ENCODE data around the gene RAI1.
"Not testable (repeated sequence)": the region's sequence is repeated elsewhere in the genome, so short reads cannot be mapped to it uniquely, and the experiment has no call there.

The RAI1 gene

GRCh38 chr17:17678063-17678699 lies 3.1 kb upstream of the RAI1 start:
- H2AFZ ChIP-seq (ENCODE audit: low read length); H3K79me1 ChIP-seq (ENCODE audit: low read depth, low read length); H4K91ac ChIP-seq (ENCODE audit: low read depth, low read length, poor library complexity); H3K36me3 ChIP-seq (replicated peaks in 1 of 2; ENCODE audit: control insufficient read depth in 2 of 2, insufficient read depth in 2 of 2, low read length in 2 of 2); H2BK120ac ChIP-seq (ENCODE audit: low read depth, low read length); H3K9ac ChIP-seq (ENCODE audit: low read depth, low read length, poor library complexity); H3K27ac ChIP-seq (replicated peaks; ENCODE audit: low read length); H2AK5ac ChIP-seq (ENCODE audit: low read depth, low read length); H3K14ac ChIP-seq (ENCODE audit: low read length); DNase-seq (ENCODE audit: low spot score); H3K9me3 ChIP-seq (replicated peaks in 1 of 2; ENCODE audit: control insufficient read depth in 2 of 2, insufficient read depth in 1 of 2, low read depth in 1 of 2, low read length in 2 of 2); H4K8ac ChIP-seq (ENCODE audit: low read depth, low read length); H3K4ac ChIP-seq (ENCODE audit: low read length); H3K4me2 ChIP-seq (ENCODE audit: insufficient read depth, low read length, poor library complexity, severe bottlenecking); H3K23ac ChIP-seq (ENCODE audit: low read depth, low read length, poor library complexity); H2BK12ac ChIP-seq (ENCODE audit: low read length); H3K18ac ChIP-seq (ENCODE audit: low read length); H2BK15ac ChIP-seq (ENCODE audit: low read length): not testable (repeated sequence)
- Histone ChIP-seq H2BK5ac (ENCODE audit: low read length) (peak overlapping the region; percentile 10), H3K27me3 (ENCODE audit: control insufficient read depth in 3 of 3, insufficient read depth in 3 of 3, low read depth in 1 of 3, low read length in 3 of 3) (peaks cover 0 to 19% (median 0%) of the 10 kb centered on the region in 3 experiments), H3K4me1 (ENCODE audit: control insufficient read depth in 2 of 2, insufficient read depth in 1 of 2, low read depth in 1 of 2, low read length in 2 of 2) (peaks cover 7 to 18% of the 10 kb centered on the region in 2 donors), H3K4me3 (ENCODE audit: low read length in 2 of 2) (peak overlapping the region in 1 of 2 donors; percentile 28)
- no CpG with 5 or more reads among the region's 5 CpGs for WGBS, 2 donors (ENCODE audit: extremely low coverage in 2 of 2, insufficient read length in 2 of 2, insufficient replicate concordance in 1 of 2)

DNA sequence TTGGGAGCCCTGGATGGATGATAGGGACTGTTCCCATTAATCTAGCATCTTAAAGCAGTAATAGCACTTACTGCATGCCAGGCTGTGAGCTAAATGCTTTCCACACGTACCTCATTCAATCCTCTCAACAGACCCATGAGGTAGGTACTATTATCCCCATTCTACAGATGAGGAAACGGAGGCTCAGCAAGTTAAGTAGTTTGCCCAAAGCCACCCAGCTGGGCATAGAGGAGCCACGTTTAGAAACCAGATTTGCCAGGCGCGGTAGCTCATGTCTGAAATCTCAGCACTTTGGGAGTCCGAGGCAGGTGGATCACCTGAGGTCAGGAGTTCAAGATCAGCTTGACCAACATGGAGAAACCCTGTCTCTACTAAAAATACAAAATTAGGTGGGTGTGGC lies 2.0 kb upstream of the RAI1 start:
- no peak overlapping the region for H2BK12ac ChIP-seq (ENCODE audit: low read length)
- peaks cover 0 to 19% (median 0%) of the 10 kb centered on the region in 3 experiments for H3K27me3 ChIP-seq (ENCODE audit: control insufficient read depth in 3 of 3, insufficient read depth in 3 of 3, low read depth in 1 of 3, low read length in 3 of 3)
- H3K4me2 ChIP-seq (ENCODE audit: insufficient read depth, low read length, poor library complexity, severe bottlenecking) = no peak overlapping the region
- H3K4me3 ChIP-seq (ENCODE audit: low read length in 2 of 2) = peak overlapping the region in 1 of 2 donors; percentile 10
- H3K9me3 ChIP-seq (replicated peaks in 1 of 2; ENCODE audit: control insufficient read depth in 2 of 2, insufficient read depth in 1 of 2, low read depth in 1 of 2, low read length in 2 of 2) = no peaks in the 10 kb centered on the region
- H4K91ac ChIP-seq (ENCODE audit: low read depth, low read length, poor library complexity) = no peak overlapping the region
- no peak overlapping the region for H2BK120ac ChIP-seq (ENCODE audit: low read depth, low read length)
- no peak overlapping the region for H3K18ac ChIP-seq (ENCODE audit: low read length)
- H3K4me1 ChIP-seq (ENCODE audit: control insufficient read depth in 2 of 2, insufficient read depth in 1 of 2, low read depth in 1 of 2, low read length in 2 of 2) = peaks cover 13 to 24% of the 10 kb centered on the region in 2 donors
- peak overlapping the region; percentile 76 for H2AK5ac ChIP-seq (ENCODE audit: low read depth, low read length)
- no peak overlapping the region for H3K23ac ChIP-seq (ENCODE audit: low read depth, low read length, poor library complexity)
- no CpG with 5 or more reads among the region's 6 CpGs for WGBS, 2 donors (ENCODE audit: extremely low coverage in 2 of 2, insufficient read length in 2 of 2, insufficient replicate concordance in 1 of 2)
- peak overlapping the region; percentile 10 for H2BK5ac ChIP-seq (ENCODE audit: low read length)
- no peak overlapping the region for H3K14ac ChIP-seq (ENCODE audit: low read length)
- no peak overlapping the region for H3K27ac ChIP-seq (replicated peaks; ENCODE audit: low read length)
- no peak overlapping the region for H3K4ac ChIP-seq (ENCODE audit: low read length)
- peaks cover 4% of the 10 kb centered on the region for H3K79me1 ChIP-seq (ENCODE audit: low read depth, low read length)
- no peak overlapping the region for H4K8ac ChIP-seq (ENCODE audit: low read depth, low read length)
- H3K36me3 ChIP-seq (replicated peaks in 1 of 2; ENCODE audit: control insufficient read depth in 2 of 2, insufficient read depth in 2 of 2, low read length in 2 of 2) = peaks cover 0 to 5% of the 10 kb centered on the region in 2 donors
- H2AFZ ChIP-seq (ENCODE audit: low read length) = no peak overlapping the region
- no peak overlapping the region for H2BK15ac ChIP-seq (ENCODE audit: low read length)
- H3K9ac ChIP-seq (ENCODE audit: low read depth, low read length, poor library complexity) = no peak overlapping the region
- no peak for DNase-seq (ENCODE audit: low spot score)

DNA sequence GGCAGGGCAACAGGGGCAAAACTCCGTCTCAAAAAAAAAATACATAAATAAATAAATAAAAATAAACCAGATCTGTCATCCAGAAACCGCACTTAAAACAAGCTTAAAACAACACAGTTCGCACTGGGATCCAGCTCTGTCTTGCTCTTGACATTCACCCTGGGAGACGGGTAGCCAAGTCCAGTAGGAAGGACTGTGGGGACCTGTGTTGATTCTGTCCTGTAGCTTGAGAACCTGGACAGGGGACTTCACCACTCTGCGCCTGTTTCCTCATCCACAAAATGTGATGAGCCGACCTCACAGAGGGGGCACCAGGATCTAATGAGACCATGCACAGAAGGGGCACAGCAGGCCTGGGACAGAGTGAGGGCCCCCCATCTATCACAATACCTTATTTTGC lies 1.5 kb upstream of the RAI1 start:
- WGBS, 2 donors (ENCODE audit: extremely low coverage in 2 of 2, insufficient read length in 2 of 2, insufficient replicate concordance in 1 of 2) = no CpG with 5 or more reads among the region's 6 CpGs
- no peak for DNase-seq (ENCODE audit: low spot score)

GRCh38 chr17:17680477-17681186 lies 626 bp upstream of the RAI1 start:
- Histone ChIP-seq H2BK12ac (ENCODE audit: low read length) (no peak overlapping the region), H3K27me3 (ENCODE audit: control insufficient read depth in 3 of 3, insufficient read depth in 3 of 3, low read depth in 1 of 3, low read length in 3 of 3) (peaks cover 0 to 19% (median 0%) of the 10 kb centered on the region in 3 experiments), H3K27ac (replicated peaks; ENCODE audit: low read length) (no peak overlapping the region), H3K23ac (ENCODE audit: low read depth, low read length, poor library complexity) (no peak overlapping the region), H3K4me2 (ENCODE audit: insufficient read depth, low read length, poor library complexity, severe bottlenecking) (peak overlapping the region; percentile 30), H2BK5ac (ENCODE audit: low read length) (no peak overlapping the region), H3K14ac (ENCODE audit: low read length) (no peak overlapping the region), H2BK120ac (ENCODE audit: low read depth, low read length) (no peak overlapping the region), H3K36me3 (replicated peaks in 1 of 2; ENCODE audit: control insufficient read depth in 2 of 2, insufficient read depth in 2 of 2, low read length in 2 of 2) (peaks cover 0 to 13% of the 10 kb centered on the region in 2 donors), H2AFZ (ENCODE audit: low read length) (peak overlapping the region; percentile 83), H3K4ac (ENCODE audit: low read length) (no peak overlapping the region), H3K4me1 (ENCODE audit: control insufficient read depth in 2 of 2, insufficient read depth in 1 of 2, low read depth in 1 of 2, low read length in 2 of 2) (peaks cover 24 to 35% of the 10 kb centered on the region in 2 donors), H4K91ac (ENCODE audit: low read depth, low read length, poor library complexity) (no peak overlapping the region), H4K8ac (ENCODE audit: low read depth, low read length) (no peak overlapping the region), H3K18ac (ENCODE audit: low read length) (peak overlapping the region; percentile 2), H2AK5ac (ENCODE audit: low read depth, low read length) (peak overlapping the region; percentile 0), H3K79me1 (ENCODE audit: low read depth, low read length) (peaks cover 9% of the 10 kb centered on the region), H3K4me3 (ENCODE audit: low read length in 2 of 2) (peak overlapping the region; percentile 7 to 84), H3K9me3 (replicated peaks in 1 of 2; ENCODE audit: control insufficient read depth in 2 of 2, insufficient read depth in 1 of 2, low read depth in 1 of 2, low read length in 2 of 2) (no peaks in the 10 kb centered on the region), H3K9ac (ENCODE audit: low read depth, low read length, poor library complexity) (no peak overlapping the region), H2BK15ac (ENCODE audit: low read length) (no peak overlapping the region)
- DNase-seq (ENCODE audit: low spot score) = no peak
- WGBS, 2 donors (ENCODE audit: extremely low coverage in 2 of 2, insufficient read length in 2 of 2, insufficient replicate concordance in 1 of 2) = no CpG with 5 or more reads among the region's 12 CpGs

More for the DNA sequence above, 1.5 kb upstream of the RAI1 start:
- Histone ChIP-seq H3K36me3 (replicated peaks in 1 of 2; ENCODE audit: control insufficient read depth in 2 of 2, insufficient read depth in 2 of 2, low read length in 2 of 2) (peaks cover 0 to 8% of the 10 kb centered on the region in 2 donors), H2BK5ac (ENCODE audit: low read length) (no peak overlapping the region), H3K23ac (ENCODE audit: low read depth, low read length, poor library complexity) (no peak overlapping the region), H3K4me3 (ENCODE audit: low read length in 2 of 2) (no peak overlapping the region), H3K9me3 (replicated peaks in 1 of 2; ENCODE audit: control insufficient read depth in 2 of 2, insufficient read depth in 1 of 2, low read depth in 1 of 2, low read length in 2 of 2) (no peaks in the 10 kb centered on the region), H3K4ac (ENCODE audit: low read length) (no peak overlapping the region), H4K91ac (ENCODE audit: low read depth, low read length, poor library complexity) (no peak overlapping the region), H3K4me2 (ENCODE audit: insufficient read depth, low read length, poor library complexity, severe bottlenecking) (no peak overlapping the region), H3K9ac (ENCODE audit: low read depth, low read length, poor library complexity) (no peak overlapping the region), H3K27me3 (ENCODE audit: control insufficient read depth in 3 of 3, insufficient read depth in 3 of 3, low read depth in 1 of 3, low read length in 3 of 3) (peaks cover 0 to 19% (median 0%) of the 10 kb centered on the region in 3 experiments), H2BK15ac (ENCODE audit: low read length) (peak overlapping the region; percentile 15), H3K4me1 (ENCODE audit: control insufficient read depth in 2 of 2, insufficient read depth in 1 of 2, low read depth in 1 of 2, low read length in 2 of 2) (peaks cover 15 to 26% of the 10 kb centered on the region in 2 donors), H3K79me1 (ENCODE audit: low read depth, low read length) (peaks cover 4% of the 10 kb centered on the region), H3K18ac (ENCODE audit: low read length) (no peak overlapping the region), H4K8ac (ENCODE audit: low read depth, low read length) (no peak overlapping the region), H2AFZ (ENCODE audit: low read length) (no peak overlapping the region), H2AK5ac (ENCODE audit: low read depth, low read length) (peak overlapping the region; percentile 0), H3K27ac (replicated peaks; ENCODE audit: low read length) (no peak overlapping the region), H2BK12ac (ENCODE audit: low read length) (no peak overlapping the region), H3K14ac (ENCODE audit: low read length) (no peak overlapping the region), H2BK120ac (ENCODE audit: low read depth, low read length) (no peak overlapping the region)

All from neuronal stem cell (in vitro differentiated cells).